Measurements from ENCODE around the gene SHMT2.

GRCh38 chr12:57263096-57263495, 33.6 kb downstream of the SHMT2 start:
- TF ChIP-seq REST (IDR thresholded peaks at IDR 0.05; ENCODE audit: low read depth): no peak
- TF ChIP-seq CTCF (IDR thresholded peaks at IDR 0.05 in 2 of 3, conservative IDR thresholded peaks at IDR 0.05 in 1 of 3; ENCODE audit: borderline replicate concordance in 1 of 3, insufficient read depth in 1 of 3, low read depth in 2 of 3, low read length in 2 of 3): no peak
- no peak for TF ChIP-seq EZH2 (IDR thresholded peaks at IDR 0.05)
- no peak for TF ChIP-seq MAX (IDR thresholded peaks at IDR 0.05)
- TF ChIP-seq SP1 (IDR thresholded peaks at IDR 0.05; ENCODE audit: low read depth): no peak
- no peak for TF ChIP-seq FOSL1 (IDR thresholded peaks at IDR 0.05; ENCODE audit: low read depth)
